ENCODE results near the gene ANKRD26. TPM values are rescaled to one million over a fixed set of nuclear protein-coding genes. Genes with fewer than 3 reads are reported as not detected.

The ANKRD26 gene
- total and polyA plus RNA-seq, 2 donors from 2014 or later = 1.9 to 9.3 TPM

- Histone ChIP-seq H3K27me3 (ENCODE audit: control insufficient read depth, insufficient read depth, low read length) (no peaks in the 10 kb centered on the region), H3K4me1 (ENCODE audit: control insufficient read depth in 2 of 3, insufficient read depth in 2 of 3, low read depth in 1 of 3, low read length in 3 of 3) (no peaks in the 10 kb centered on the region), H3K9me3 (ENCODE audit: control insufficient read depth in 2 of 3, insufficient read depth in 1 of 3, low read length in 3 of 3) (no peaks in the 10 kb centered on the region), H3K9ac (ENCODE audit: low read length in 3 of 3) (no peak overlapping the region), H3K4me3 (ENCODE audit: low read length in 3 of 3) (no peak overlapping the region), H3K36me3 (ENCODE audit: control insufficient read depth in 2 of 3, insufficient read depth in 3 of 3, low read length in 3 of 3) (peaks cover 0 to 2% (median 0%) of the 10 kb centered on the region in 3 donors), H3K27ac (ENCODE audit: low read depth in 2 of 2, low read length in 2 of 2) (no peak overlapping the region)
- no peak for TF ChIP-seq CTCF (IDR thresholded peaks at IDR 0.05; ENCODE audit: borderline replicate concordance, extremely low read depth, insufficient read depth)
- DNase-seq = no peak
- intact Hi-C loops (cut with DNase I) = no loop called here
- FAIRE-seq = no peak
Measured at GRCh38 chr10:27104919-27105318, 4.6 kb upstream of the ANKRD26 start.

DNA sequence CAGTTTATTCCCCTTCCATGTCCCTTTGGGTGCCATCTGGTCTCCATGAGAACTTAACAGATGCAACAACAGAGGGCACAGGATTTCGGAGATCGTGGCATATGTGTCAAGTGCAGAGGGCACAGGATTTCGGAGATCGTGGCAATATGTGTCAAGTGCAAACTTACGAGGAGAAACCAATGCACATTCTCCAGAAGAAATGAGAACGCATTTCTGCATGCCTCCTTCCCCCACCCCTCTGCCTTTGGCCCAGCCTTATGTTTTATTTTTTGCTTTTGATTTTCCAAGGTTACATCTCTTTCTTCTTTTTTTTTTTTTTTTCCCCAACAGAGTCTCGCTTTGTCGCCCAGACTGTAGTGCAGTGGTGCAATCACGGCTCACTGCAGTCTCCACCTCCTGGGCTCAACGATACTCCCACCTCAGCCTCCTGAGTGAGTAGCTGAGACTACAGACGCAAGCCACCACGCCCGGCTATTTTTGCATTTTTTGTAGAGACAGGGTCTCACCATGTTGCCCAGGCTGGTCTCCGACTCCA is 586 bp upstream of the ANKRD26 start:
- DNase-seq = peak in 1 of 5 donors; percentile 48
- intact Hi-C loops (cut with DNase I) = no loop called here
- peak overlapping the region; percentile 76 to 86 (median 77) for H3K9ac ChIP-seq (ENCODE audit: low read length in 3 of 3)
- no peak for TF ChIP-seq CTCF (IDR thresholded peaks at IDR 0.05; ENCODE audit: borderline replicate concordance, extremely low read depth, insufficient read depth)
- no peaks in the 10 kb centered on the region for H3K36me3 ChIP-seq (ENCODE audit: control insufficient read depth in 2 of 3, insufficient read depth in 3 of 3, low read length in 3 of 3)
- H3K4me1 ChIP-seq (ENCODE audit: control insufficient read depth in 2 of 3, insufficient read depth in 2 of 3, low read depth in 1 of 3, low read length in 3 of 3) = no peaks in the 10 kb centered on the region
- H3K27me3 ChIP-seq (ENCODE audit: control insufficient read depth, insufficient read depth, low read length) = no peaks in the 10 kb centered on the region
- FAIRE-seq = no peak
- peak overlapping the region; percentile 88 to 95 for H3K27ac ChIP-seq (ENCODE audit: low read depth in 2 of 2, low read length in 2 of 2)
- H3K4me3 ChIP-seq (ENCODE audit: low read length in 3 of 3) = peak overlapping the region; percentile 78 to 92 (median 83)
- no peaks in the 10 kb centered on the region for H3K9me3 ChIP-seq (ENCODE audit: control insufficient read depth in 2 of 3, insufficient read depth in 1 of 3, low read length in 3 of 3)

DNA sequence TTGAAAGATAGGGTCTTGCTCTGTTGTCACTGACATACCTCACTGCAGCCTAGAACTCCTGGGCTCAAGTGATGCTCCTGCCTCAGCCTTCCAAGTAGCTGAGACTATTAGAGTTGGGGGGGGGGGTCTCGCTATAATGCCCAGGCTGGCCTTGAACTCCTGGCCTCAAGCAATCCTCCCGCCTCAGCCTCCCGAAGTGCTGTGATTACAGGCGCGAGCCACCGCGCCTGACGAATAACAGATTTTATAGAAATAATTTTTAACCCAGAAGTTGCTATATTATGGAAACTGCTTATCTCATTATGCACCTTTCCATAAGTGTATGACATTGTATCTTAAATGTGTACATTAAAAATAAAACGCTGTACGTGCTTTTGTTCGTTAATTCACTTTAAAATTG is 846 bp downstream of the ANKRD26 start:
- Histone ChIP-seq H3K9ac (ENCODE audit: low read length in 3 of 3) (peak overlapping the region in 2 of 3 donors; percentile 76 to 78), H3K36me3 (ENCODE audit: control insufficient read depth in 2 of 3, insufficient read depth in 3 of 3, low read length in 3 of 3) (no peaks in the 10 kb centered on the region), H3K27me3 (ENCODE audit: control insufficient read depth, insufficient read depth, low read length) (no peaks in the 10 kb centered on the region), H3K27ac (ENCODE audit: low read depth in 2 of 2, low read length in 2 of 2) (peak overlapping the region in 1 of 2 donors; percentile 88), H3K4me1 (ENCODE audit: control insufficient read depth in 2 of 3, insufficient read depth in 2 of 3, low read depth in 1 of 3, low read length in 3 of 3) (no peaks in the 10 kb centered on the region), H3K9me3 (ENCODE audit: control insufficient read depth in 2 of 3, insufficient read depth in 1 of 3, low read length in 3 of 3) (no peaks in the 10 kb centered on the region), H3K4me3 (ENCODE audit: low read length in 3 of 3) (peak overlapping the region; percentile 78 to 92 (median 83))
- TF ChIP-seq CTCF (IDR thresholded peaks at IDR 0.05; ENCODE audit: borderline replicate concordance, extremely low read depth, insufficient read depth) = no peak
- DNase-seq (peak in 1 of 5 donors; percentile 45), FAIRE-seq (no peak)
- intact Hi-C loops (cut with DNase I) = no loop called here
